Duodenal mucosa (tissue), 2 donors: ENCODE measurements around the gene IKZF3.

Experiments
- H3K27ac ChIP-seq: one replicate; pipeline ENCODE4 v1.7.0; 2013; ENCODE audit warnings: low read depth, low read length
- H3K27me3 ChIP-seq, 2 donors: one replicate each; pipeline ENCODE4 v1.7.0; 2013; ENCODE audit warnings: low read length in 2 of 2, control low read depth in 1 of 2; ENCODE audit not compliant: insufficient read depth in 2 of 2, control insufficient read depth in 1 of 2
- H3K36me3 ChIP-seq, 2 donors: one replicate each; pipeline ENCODE4 v1.7.0; 2013; ENCODE audit warnings: low read length in 2 of 2, control low read depth in 1 of 2; ENCODE audit not compliant: insufficient read depth in 2 of 2, control insufficient read depth in 1 of 2
- H3K4me1 ChIP-seq, 2 donors: one replicate each; pipeline ENCODE4 v1.7.0; 2013; ENCODE audit warnings: low read length in 2 of 2, control low read depth in 1 of 2; ENCODE audit not compliant: insufficient read depth in 2 of 2, control insufficient read depth in 1 of 2
- H3K4me3 ChIP-seq, 2 donors: one replicate each; pipeline ENCODE4 v1.7.0; 2013; ENCODE audit warnings: low read length in 2 of 2, low read depth in 1 of 2
- H3K9ac ChIP-seq, 2 donors: one replicate each; pipeline ENCODE4 v1.7.0; 2013; ENCODE audit warnings: low read length in 2 of 2, low read depth in 1 of 2
- H3K9me3 ChIP-seq, 2 donors: one replicate each; pipeline ENCODE4 v1.7.0; 2013; ENCODE audit warnings: low read length in 2 of 2, control low read depth in 1 of 2; ENCODE audit not compliant: control insufficient read depth in 1 of 2

IKZF3 gene

GRCh38 chr17:39722965-39723848, 140.9 kb downstream of the IKZF3 start:
- no peaks in the 10 kb centered on the region for H3K4me1 ChIP-seq
- H3K27me3 ChIP-seq: no peaks in the 10 kb centered on the region
- no peaks in the 10 kb centered on the region for H3K9me3 ChIP-seq
- H3K36me3 ChIP-seq: peaks cover 35 to 76% of the 10 kb centered on the region in 2 donors
- no peak overlapping the region for H3K9ac ChIP-seq
- no peak overlapping the region for H3K27ac ChIP-seq
- H3K4me3 ChIP-seq: no peak overlapping the region

- Histone ChIP-seq H3K9ac (no peak overlapping the region), H3K9me3 (no peaks in the 10 kb centered on the region), H3K27me3 (no peaks in the 10 kb centered on the region), H3K27ac (no peak overlapping the region), H3K4me1 (no peaks in the 10 kb centered on the region), H3K36me3 (peaks cover 27 to 74% of the 10 kb centered on the region in 2 donors), H3K4me3 (no peak overlapping the region)
Measured at GRCh38 chr17:39722104-39722503, 142.0 kb downstream of the IKZF3 start.

- H3K4me3 ChIP-seq: no peak overlapping the region
- H3K27ac ChIP-seq: no peak overlapping the region
- peaks cover 34 to 76% of the 10 kb centered on the region in 2 donors for H3K36me3 ChIP-seq
- peaks cover 5 to 11% of the 10 kb centered on the region in 2 donors for H3K4me1 ChIP-seq
- no peak overlapping the region for H3K9ac ChIP-seq
- no peaks in the 10 kb centered on the region for H3K9me3 ChIP-seq
- H3K27me3 ChIP-seq: no peaks in the 10 kb centered on the region
Measured at GRCh38 chr17:39719563-39720355, 144.4 kb downstream of the IKZF3 start.

- H3K4me1 ChIP-seq: peaks cover 5 to 11% of the 10 kb centered on the region in 2 donors
- H3K36me3 ChIP-seq: peaks cover 33 to 69% of the 10 kb centered on the region in 2 donors
- H3K4me3 ChIP-seq: no peak overlapping the region
- H3K27me3 ChIP-seq: no peaks in the 10 kb centered on the region
- no peak overlapping the region for H3K27ac ChIP-seq
- H3K9me3 ChIP-seq: no peaks in the 10 kb centered on the region
- H3K9ac ChIP-seq: no peak overlapping the region
Measured at GRCh38 chr17:39717660-39718059, 146.5 kb downstream of the IKZF3 start.

GRCh38 chr17:39716879-39717536, 147.1 kb downstream of the IKZF3 start:
- H3K36me3 ChIP-seq: peaks cover 38 to 70% of the 10 kb centered on the region in 2 donors
- peaks cover 5 to 11% of the 10 kb centered on the region in 2 donors for H3K4me1 ChIP-seq
- no peaks in the 10 kb centered on the region for H3K27me3 ChIP-seq
- no peak overlapping the region for H3K4me3 ChIP-seq
- peak overlapping the region; percentile 10 for H3K27ac ChIP-seq
- H3K9me3 ChIP-seq: no peaks in the 10 kb centered on the region
- H3K9ac ChIP-seq: peak overlapping the region in 1 of 2 donors; percentile 18

GRCh38 chr17:39716073-39716818, 147.9 kb downstream of the IKZF3 start:
- Histone ChIP-seq H3K4me1 (peaks cover 5 to 11% of the 10 kb centered on the region in 2 donors), H3K9ac (no peak overlapping the region), H3K9me3 (no peaks in the 10 kb centered on the region), H3K4me3 (no peak overlapping the region), H3K27me3 (no peaks in the 10 kb centered on the region), H3K36me3 (peaks cover 41 to 75% of the 10 kb centered on the region in 2 donors), H3K27ac (peak overlapping the region; percentile 10)

- H3K9me3 ChIP-seq: no peaks in the 10 kb centered on the region
- no peak overlapping the region for H3K27ac ChIP-seq
- no peak overlapping the region for H3K9ac ChIP-seq
- no peak overlapping the region for H3K4me3 ChIP-seq
- no peaks in the 10 kb centered on the region for H3K27me3 ChIP-seq
- H3K4me1 ChIP-seq: peaks cover 5 to 11% of the 10 kb centered on the region in 2 donors
- peaks cover 42 to 80% of the 10 kb centered on the region in 2 donors for H3K36me3 ChIP-seq
Measured at GRCh38 chr17:39715375-39716072, 148.6 kb downstream of the IKZF3 start.

- H3K27me3 ChIP-seq: no peaks in the 10 kb centered on the region
- no peak overlapping the region for H3K27ac ChIP-seq
- no peak overlapping the region for H3K9ac ChIP-seq
- H3K4me1 ChIP-seq: peaks cover 5 to 11% of the 10 kb centered on the region in 2 donors
- H3K36me3 ChIP-seq: peaks cover 39 to 80% of the 10 kb centered on the region in 2 donors
- no peaks in the 10 kb centered on the region for H3K9me3 ChIP-seq
- H3K4me3 ChIP-seq: no peak overlapping the region
Measured at GRCh38 chr17:39714234-39714633, 149.9 kb downstream of the IKZF3 start.

GRCh38 chr17:39711851-39712250, 152.3 kb downstream of the IKZF3 start:
- H3K36me3 ChIP-seq: peaks cover 53 to 85% of the 10 kb centered on the region in 2 donors

More at GRCh38 chr17:39711851-39712250, 152.3 kb downstream of the IKZF3 start:
- Histone ChIP-seq H3K4me1 (peaks cover 11 to 18% of the 10 kb centered on the region in 2 donors), H3K9ac (no peak overlapping the region), H3K4me3 (no peak overlapping the region), H3K9me3 (no peaks in the 10 kb centered on the region), H3K27ac (no peak overlapping the region), H3K27me3 (no peaks in the 10 kb centered on the region)
